ENCODE measurements around the gene G3BP2.
"Not testable (repeated sequence)": the region's sequence is repeated elsewhere in the genome, so short reads cannot be mapped to it uniquely, and the experiment has no call there.

The G3BP2 gene

GRCh38 chr4:75683482-75684155, 10.4 kb upstream of the G3BP2 start:
- no peak for DNase-seq (ENCODE audit: low read depth in 2 of 2)

GRCh38 chr4:75679876-75680575, 6.8 kb upstream of the G3BP2 start:
- no peak for DNase-seq (ENCODE audit: low read depth in 2 of 2)

GRCh38 chr4:75678965-75679364, 5.8 kb upstream of the G3BP2 start:
- DNase-seq (ENCODE audit: low read depth in 2 of 2) = no peak

GRCh38 chr4:75678473-75678872, 5.3 kb upstream of the G3BP2 start:
- DNase-seq (ENCODE audit: low read depth in 2 of 2) = no peak

- DNase-seq (ENCODE audit: low read depth in 2 of 2) = no peak
These were observed 1.9 kb upstream of the G3BP2 start for GRCh38 chr4:75675004-75675531.

- no peak for DNase-seq (ENCODE audit: low read depth in 2 of 2)
These were observed 733 bp upstream of the G3BP2 start for GRCh38 chr4:75673959-75674328.

- peak; percentile 56 to 63 for DNase-seq (ENCODE audit: low read depth in 2 of 2)
These were observed 667 bp downstream of the G3BP2 start for GRCh38 chr4:75672461-75673026.

GRCh38 chr4:75671802-75672421, 1.3 kb downstream of the G3BP2 start:
- no peak for DNase-seq (ENCODE audit: low read depth in 2 of 2)

GRCh38 chr4:75668596-75668995, 4.6 kb downstream of the G3BP2 start:
- no peak for DNase-seq (ENCODE audit: low read depth in 2 of 2)

- DNase-seq (ENCODE audit: low read depth in 2 of 2) = not testable (repeated sequence)
These were observed 5.6 kb downstream of the G3BP2 start for GRCh38 chr4:75667636-75668035.

GRCh38 chr4:75666299-75666698, 6.9 kb downstream of the G3BP2 start:
- no peak for DNase-seq (ENCODE audit: low read depth in 2 of 2)

- DNase-seq (ENCODE audit: low read depth in 2 of 2) = not testable (repeated sequence)
These were observed 8.6 kb downstream of the G3BP2 start for GRCh38 chr4:75664604-75665003.

GRCh38 chr4:75662626-75663025, 10.6 kb downstream of the G3BP2 start:
- DNase-seq (ENCODE audit: low read depth in 2 of 2) = no peak

GRCh38 chr4:75660491-75660890, 12.7 kb downstream of the G3BP2 start:
- no peak for DNase-seq (ENCODE audit: low read depth in 2 of 2)

GRCh38 chr4:75659512-75660031, 13.6 kb downstream of the G3BP2 start:
- DNase-seq (ENCODE audit: low read depth in 2 of 2) = no peak

GRCh38 chr4:75658876-75659275, 14.3 kb downstream of the G3BP2 start:
- no peak for DNase-seq (ENCODE audit: low read depth in 2 of 2)

GRCh38 chr4:75655562-75655961, 17.6 kb downstream of the G3BP2 start:
- no peak for DNase-seq (ENCODE audit: low read depth in 2 of 2)

- no peak for DNase-seq (ENCODE audit: low read depth in 2 of 2)
These were observed 18.3 kb downstream of the G3BP2 start for GRCh38 chr4:75654905-75655304.

- DNase-seq (ENCODE audit: low read depth in 2 of 2) = no peak
These were observed 19.2 kb downstream of the G3BP2 start for GRCh38 chr4:75653845-75654503.

- no peak for DNase-seq (ENCODE audit: low read depth in 2 of 2)
These were observed 29.1 kb downstream of the G3BP2 start for GRCh38 chr4:75644095-75644494.

GRCh38 chr4:75643651-75644050, 29.6 kb downstream of the G3BP2 start:
- no peak for DNase-seq (ENCODE audit: low read depth in 2 of 2)

Measured in stimulated activated CD8-positive, alpha-beta memory T cell treated with anti-CD3 and anti-CD28 coated beads, Interleukin-7, amount 100 ng/mL, for 1 hour (primary cell).